Panc1 (cell line): ENCODE data around the gene LAMA5. TPM values are rescaled to one million over a fixed set of nuclear protein-coding genes. Genes with fewer than 3 reads are reported as not detected.

Experiments
- ATAC-seq: fragments of 200-7000 bp; cut with Tn5 transposase; 2 replicates; pipeline ENCODE4 v1.9.1; 2020; ENCODE audit warnings: mild to moderate bottlenecking, moderate library complexity
- BruUV-seq: library from RNA; stranded (reverse); fragments of 400-500 nt; replicated peaks from 2 replicates; lab custom pipeline; 2021; lab: Mats Ljungman, UMichigan
- CTCF ChIA-PET: fragments of 300-600 bp; sonication (Branson Sonifier 250); formaldehyde crosslinking; loops from one replicate; lab custom pipeline; 2022; ENCODE audit warnings: antibody characterized with exemption; lab: Charles Lee
- POLR2A ChIA-PET: fragments of 300-600 bp; sonication (Branson Sonifier 250); formaldehyde crosslinking; loops from one replicate; lab custom pipeline; 2022; ENCODE audit warnings: antibody characterized with exemption; lab: Charles Lee
- DNase-seq: peaks from one replicate; pipeline ENCODE4 v3.0.0-alpha.2; 2010; ENCODE audit warnings: low read depth, low spot score
- H3K27ac ChIP-seq: 2 replicates; pipeline ENCODE4 v1.5.1; 2011; ENCODE audit warnings: mild to moderate bottlenecking, low read length, inconsistent platforms
- H3K27me3 ChIP-seq: fragments of 200-500 bp; sonication (Bioruptor generic); 2 replicates; pipeline ENCODE4 v1.6.0; 2014; ENCODE audit warnings: low read length, inconsistent platforms; ENCODE audit not compliant: control insufficient read depth, insufficient read depth
- H3K36me3 ChIP-seq: fragments of 200-500 bp; sonication (Bioruptor generic); 2 replicates; pipeline ENCODE4 v1.5.1; 2014; ENCODE audit warnings: inconsistent platforms, mild to moderate bottlenecking, low read length, moderate library complexity; ENCODE audit not compliant: control insufficient read depth, insufficient read depth
- H3K4me1 ChIP-seq: 2 replicates; pipeline ENCODE4 v1.5.1; 2011; ENCODE audit warnings: inconsistent platforms, mild to moderate bottlenecking, low read length, moderate library complexity; ENCODE audit not compliant: control insufficient read depth, insufficient read depth
- H3K4me3 ChIP-seq, 2 experiments: 2 replicates each; pipeline ENCODE4 v1.5.1; 2011 to 2012; ENCODE audit warnings: low read depth in 2 of 2, low read length in 2 of 2, mild to moderate bottlenecking in 2 of 2, inconsistent platforms in 1 of 2, moderate library complexity in 1 of 2
- H3K9me3 ChIP-seq: fragments of 200-500 bp; sonication (Bioruptor generic); 2 replicates; pipeline ENCODE4 v1.5.1; 2014; ENCODE audit warnings: low read depth, mild to moderate bottlenecking, inconsistent platforms, low read length, moderate library complexity; ENCODE audit not compliant: control insufficient read depth, insufficient read depth
- CTCF ChIP-seq: fragments of 450-650 bp; IDR thresholded peaks from 2 replicates; pipeline ENCODE4 v1.5.1; 2017; ENCODE audit warnings: mild to moderate bottlenecking
- POLR2AphosphoS5 ChIP-seq: IDR thresholded peaks from 2 replicates; pipeline ENCODE4 v1.6.1; 2012; ENCODE audit warnings: mild to moderate bottlenecking, low read depth, low read length, moderate library complexity
- REST ChIP-seq, 2 experiments: IDR thresholded peaks; 2 replicates each; pipeline ENCODE4 v1.6.1; 2011 to 2012; ENCODE audit warnings: low read depth in 2 of 2, control low read depth in 1 of 2, low read length in 1 of 2, mild to moderate bottlenecking in 1 of 2, moderate library complexity in 1 of 2; ENCODE audit not compliant: insufficient read depth in 1 of 2
- SIN3A ChIP-seq: IDR thresholded peaks from 2 replicates; pipeline ENCODE4 v1.6.1; 2012; ENCODE audit warnings: low read depth, mild to moderate bottlenecking, low read length, moderate library complexity, borderline replicate concordance; ENCODE audit not compliant: insufficient read depth
- TCF7L2 ChIP-seq: IDR thresholded peaks from 2 replicates; pipeline ENCODE4 v1.6.1; 2011; ENCODE audit warnings: mild to moderate bottlenecking, low read depth, low read length, inconsistent platforms
- in situ Hi-C: cut with HindIII; loops from 2 replicates; pipeline ENCODE4 v1.10.0; 2016; ENCODE audit warnings: low sequenced_read_pairs, low pct_unique_long_range_greater_than_20kb
- intact Hi-C: fragments of 100-400 bp; cut with micrococcal nuclease; formaldehyde crosslinking; loops from one replicate; pipeline ENCODE4 v1.10.0; 2022; ENCODE audit not compliant: unreplicated experiment
- total RNA-seq: library from RNA; stranded (reverse); gene quantifications from one replicate; pipeline ENCODE4 v1.2.1, GENCODE V29; 2021; ENCODE audit not compliant: unreplicated experiment

The LAMA5 gene
- total RNA-seq, 1 experiment from 2014 or later: 497 TPM

GRCh38 chr20:62269378-62269777 lies 97.7 kb downstream of the LAMA5 start:
- in situ Hi-C loops (no loop called here), intact Hi-C loops (no loop called here)
- TF ChIP-seq REST (IDR thresholded peaks at IDR 0.05; ENCODE audit: insufficient read depth in 1 of 2, low read depth in 2 of 2, low read length in 1 of 2) (no peak), POLR2AphosphoS5 (no peak), SIN3A (no peak), CTCF (no peak), TCF7L2 (no peak)
- ChIA-PET POLR2A (no interaction called here), CTCF (no interaction called here)
- no peaks in the 10 kb centered on the region for H3K36me3 ChIP-seq
- H3K4me1 ChIP-seq: no peaks in the 10 kb centered on the region
- no peak overlapping the region for H3K27ac ChIP-seq
- DNase-seq (no peak), ATAC-seq (no peak)
- H3K27me3 ChIP-seq: no peaks in the 10 kb centered on the region
- H3K9me3 ChIP-seq: peaks cover 4% of the 10 kb centered on the region; the same call in 1 of the 2 replicates
- H3K4me3 ChIP-seq: no peak overlapping the region
- BruUV-seq: no TSS peak

GRCh38 chr20:62268228-62268900 lies 98.7 kb downstream of the LAMA5 start:
- intact Hi-C loops: no loop called here
- POLR2A ChIA-PET: no interaction called here
- no peak for ATAC-seq

More at GRCh38 chr20:62268228-62268900, 98.7 kb downstream of the LAMA5 start:
- BruUV-seq: no TSS peak
- no peaks in the 10 kb centered on the region for H3K36me3 ChIP-seq
- no peak for DNase-seq
- CTCF ChIA-PET: no interaction called here
- no peak overlapping the region for H3K4me3 ChIP-seq
- H3K9me3 ChIP-seq: peaks cover 4% of the 10 kb centered on the region; the same call in 1 of the 2 replicates
- in situ Hi-C loops: no loop called here
- no peak overlapping the region for H3K27ac ChIP-seq
- H3K4me1 ChIP-seq: no peaks in the 10 kb centered on the region
- TF ChIP-seq POLR2AphosphoS5 (no peak), TCF7L2 (no peak), REST (IDR thresholded peaks at IDR 0.05; ENCODE audit: insufficient read depth in 1 of 2, low read depth in 2 of 2, low read length in 1 of 2) (no peak), SIN3A (no peak), CTCF (no peak)
- no peaks in the 10 kb centered on the region for H3K27me3 ChIP-seq
